Measurements from ENCODE around the gene ADORA1. TPM values are rescaled to one million over a fixed set of nuclear protein-coding genes. Genes with fewer than 3 reads are reported as not detected.

ADORA1 gene
- total and polyA plus RNA-seq, 10 of the 15 experiments (the other 5 are each of a cell fraction or from before 2014, with no cell fraction given), result not detected

GRCh38 chr1:203177470-203178039, 50.0 kb downstream of the ADORA1 start:
- TF ChIP-seq POLR2A (IDR thresholded peaks at IDR 0.05; ENCODE audit: low read depth, low read length) (no peak), MEF2B (IDR thresholded peaks at IDR 0.05; ENCODE audit: partially characterized antibody, poor library complexity, severe bottlenecking) (peak; percentile 29)
- intact Hi-C loops (cut with micrococcal nuclease; ENCODE audit: unreplicated experiment) (no loop called here), in situ Hi-C loops (cut with MboI) (no loop called here)
- Histone ChIP-seq H4K20me1 (ENCODE audit: control insufficient read depth, insufficient read depth) (no peaks in the 10 kb centered on the region), H3K27ac (ENCODE audit: control insufficient read depth, insufficient read depth) (no peak overlapping the region), H3K4me3 (no peak overlapping the region), H3K4me1 (ENCODE audit: control insufficient read depth, insufficient read depth, low read length) (peaks cover 7% of the 10 kb centered on the region; the same call in 1 of the 2 replicates), H3K79me2 (ENCODE audit: control insufficient read depth, insufficient read depth, low read length) (no peaks in the 10 kb centered on the region), H3K4me2 (ENCODE audit: control insufficient read depth, insufficient read depth) (no peak overlapping the region), H3K9me3 (replicated peaks; ENCODE audit: control insufficient read depth, insufficient read depth, low read length) (no peaks in the 10 kb centered on the region), H3K9ac (ENCODE audit: control insufficient read depth, insufficient read depth, low read length) (no peak overlapping the region), H3K27me3 (replicated peaks in 1 of 2; ENCODE audit: control insufficient read depth in 2 of 2, insufficient read depth in 2 of 2, low read length in 1 of 2) (no peaks in the 10 kb centered on the region; a peak in 2 of 4 replicates), H3K36me3 (ENCODE audit: control insufficient read depth in 2 of 2, insufficient read depth in 2 of 2, low read length in 1 of 2) (no peaks in the 10 kb centered on the region), H2AFZ (ENCODE audit: control insufficient read depth, low read depth, low read length) (no peak overlapping the region)
- FAIRE-seq, result no peak
- CTCF ChIA-PET, result interaction anchor here (1.1 to 2.1 kb wide), 3 partner anchors 38 to 93 kb away, joined by 3 to 18 read pairs (median 3); no protein-coding TSS in a partner anchor
- POLR2A ChIA-PET, result no interaction called here
- SMC1A ChIA-PET (ENCODE audit: uncharacterized antibody, unreplicated experiment), result no interaction called here
- ATAC-seq, result no peak
- RAD21 ChIA-PET (ENCODE audit: unreplicated experiment), result interaction anchor here (1.4 kb wide), 1 partner anchor 11 kb away, joined by 4 read pairs; no protein-coding TSS in a partner anchor
- 14% methylated on average over 9 of the region's 9 CpGs for WGBS (ENCODE audit: insufficient coverage, insufficient replicate concordance, low lambda C conversion rate, missing lambda C conversion rate)
- DNase-seq (ENCODE audit: low read depth, low spot score), result no peak
- BruUV-seq (replicated peaks), result no TSS peak

- 25% methylated on average over 5 of the region's 5 CpGs for WGBS (ENCODE audit: insufficient coverage, insufficient replicate concordance, low lambda C conversion rate, missing lambda C conversion rate)
- DNase-seq (ENCODE audit: low read depth, low spot score) (no peak), FAIRE-seq (no peak), ATAC-seq (peak; percentile 8; the same call in 1 of the 3 replicates)
- Histone ChIP-seq H3K27ac (ENCODE audit: control insufficient read depth, insufficient read depth) (no peak overlapping the region), H3K4me2 (ENCODE audit: control insufficient read depth, insufficient read depth) (no peak overlapping the region), H3K9me3 (replicated peaks; ENCODE audit: control insufficient read depth, insufficient read depth, low read length) (no peaks in the 10 kb centered on the region), H3K36me3 (ENCODE audit: control insufficient read depth in 2 of 2, insufficient read depth in 2 of 2, low read length in 1 of 2) (no peaks in the 10 kb centered on the region), H3K9ac (ENCODE audit: control insufficient read depth, insufficient read depth, low read length) (no peak overlapping the region), H4K20me1 (ENCODE audit: control insufficient read depth, insufficient read depth) (no peaks in the 10 kb centered on the region), H3K79me2 (ENCODE audit: control insufficient read depth, insufficient read depth, low read length) (no peaks in the 10 kb centered on the region), H3K4me3 (no peak overlapping the region), H2AFZ (ENCODE audit: control insufficient read depth, low read depth, low read length) (no peak overlapping the region), H3K4me1 (ENCODE audit: control insufficient read depth, insufficient read depth, low read length) (peaks cover 6% of the 10 kb centered on the region; the same call in 1 of the 2 replicates), H3K27me3 (replicated peaks in 1 of 2; ENCODE audit: control insufficient read depth in 2 of 2, insufficient read depth in 2 of 2, low read length in 1 of 2) (no peaks in the 10 kb centered on the region; a peak in 2 of 4 replicates)
- CTCF ChIA-PET, result interaction anchor here (0.9 to 1.1 kb wide), 3 partner anchors 12 to 91 kb away, joined by 3 read pairs; no protein-coding TSS in a partner anchor
- POLR2A ChIA-PET, result no interaction called here
- BruUV-seq (replicated peaks), result no TSS peak
- in situ Hi-C loops (cut with MboI), result no loop called here
- RAD21 ChIA-PET (ENCODE audit: unreplicated experiment), result no interaction called here
- SMC1A ChIA-PET (ENCODE audit: uncharacterized antibody, unreplicated experiment), result interaction anchor here (0.5 kb wide), 1 partner anchor 64 kb away, joined by 3 read pairs; no protein-coding TSS in a partner anchor
- intact Hi-C loops (cut with micrococcal nuclease; ENCODE audit: unreplicated experiment), result no loop called here
- TF ChIP-seq POLR2A (IDR thresholded peaks at IDR 0.05; ENCODE audit: low read depth, low read length) (no peak), JUNB (IDR thresholded peaks at IDR 0.05) (no peak), TBL1XR1 (IDR thresholded peaks at IDR 0.05; ENCODE audit: low read depth, low read length) (no peak), BCLAF1 (IDR thresholded peaks at IDR 0.05) (no peak), E4F1 (IDR thresholded peaks at IDR 0.05; ENCODE audit: borderline replicate concordance, partially characterized antibody) (no peak), HDAC6 (IDR thresholded peaks at IDR 0.05; ENCODE audit: unreplicated experiment) (no peak), ZNF24 (IDR thresholded peaks at IDR 0.05) (no peak), ASH2L (IDR thresholded peaks at IDR 0.05; ENCODE audit: borderline replicate concordance, low read depth) (no peak), TAF1 (IDR thresholded peaks at IDR 0.05; ENCODE audit: borderline replicate concordance, low read depth, low read length) (no peak), ESRRA (IDR thresholded peaks at IDR 0.05; ENCODE audit: low read length) (no peak)
These were observed 50.6 kb downstream of the ADORA1 start for GRCh38 chr1:203178083-203178482.

Measured in GM12878 (cell line).